CD1c-positive myeloid dendritic cell (primary cell): ENCODE measurements around the gene SEC14L1.
A peak's percentile ranks its signal among the peaks of the same experiment; 100 is the strongest.
"Not testable (repeated sequence)": the region's sequence is repeated elsewhere in the genome, so short reads cannot be mapped to it uniquely, and the experiment has no call there.

Experiments
- DNase-seq: peaks from one replicate; pipeline ENCODE4 v3.0.0-alpha.2; 2016; ENCODE audit errors: extremely low spot score

Gene SEC14L1

GRCh38 chr17:77237232-77238008 lies 96.7 kb downstream of the SEC14L1 start:
- DNase-seq = no peak

DNA sequence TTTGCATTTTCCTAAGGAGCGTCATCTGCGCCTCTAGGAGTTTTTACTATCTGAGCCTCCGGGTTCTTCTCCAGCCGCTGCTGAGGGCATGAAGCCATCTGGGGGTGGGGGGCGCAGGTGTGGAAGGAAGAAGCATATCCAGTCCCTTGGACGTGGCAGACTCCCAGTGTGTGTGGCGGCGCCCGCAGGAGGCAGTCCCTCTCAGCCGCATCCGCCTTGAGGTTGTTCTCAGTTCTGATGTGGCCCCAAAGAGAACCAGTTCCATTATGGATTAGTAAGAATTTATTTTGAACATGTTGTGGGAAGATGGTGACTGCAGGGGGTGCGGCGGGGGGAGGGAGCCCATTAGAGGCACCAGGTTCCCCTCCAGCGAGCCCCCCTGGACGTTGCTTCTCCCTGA lies 100.2 kb downstream of the SEC14L1 start:
- no peak for DNase-seq

- DNase-seq = no peak
Measured at GRCh38 chr17:77242118-77242851, 101.5 kb downstream of the SEC14L1 start.

GRCh38 chr17:77245162-77245926 lies 104.6 kb downstream of the SEC14L1 start:
- DNase-seq = no peak

DNA sequence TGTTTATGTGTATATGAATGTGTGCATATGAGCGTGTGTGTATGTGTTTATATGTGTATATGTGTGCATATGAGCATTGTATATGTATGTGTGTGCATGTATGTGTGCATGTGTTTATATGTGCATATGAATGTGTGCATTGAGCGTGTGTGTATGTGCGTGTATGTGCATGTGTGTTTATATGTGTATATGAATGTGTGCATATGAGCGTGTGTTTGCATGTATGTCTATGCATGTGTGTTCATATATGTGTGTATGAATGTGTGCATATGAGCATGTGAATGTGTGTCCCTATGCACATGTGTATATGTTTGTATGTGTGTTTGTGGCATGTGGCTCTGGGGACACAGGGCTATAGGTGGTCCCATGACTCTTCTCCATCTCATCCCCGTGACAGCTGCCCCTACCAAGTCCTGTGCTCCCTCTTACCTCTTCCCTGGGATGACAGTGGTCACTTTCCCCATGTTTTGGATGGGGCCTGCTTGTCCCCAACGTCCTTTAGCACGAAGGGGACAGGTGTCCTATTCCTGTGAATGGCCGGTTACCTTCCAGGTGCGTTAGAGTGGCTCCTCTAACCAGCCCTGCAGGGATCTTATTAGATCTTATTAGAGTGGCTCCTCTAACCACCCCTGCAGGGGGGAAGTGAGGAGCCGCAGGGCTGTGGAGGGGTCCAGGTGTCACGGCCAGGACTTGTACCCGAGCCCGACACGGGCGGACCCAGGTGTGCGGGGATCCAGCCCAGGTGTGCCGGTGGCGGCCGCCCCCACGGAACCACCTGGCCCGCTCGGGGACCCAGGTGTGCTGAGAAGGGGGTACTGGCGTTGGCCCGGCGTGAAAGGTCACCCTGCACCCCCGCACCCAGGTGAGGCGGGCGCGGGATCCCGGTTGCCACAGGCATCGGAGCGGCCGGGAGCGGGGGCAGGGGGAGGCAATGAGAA lies 105.6 kb downstream of the SEC14L1 start:
- no peak for DNase-seq

DNA sequence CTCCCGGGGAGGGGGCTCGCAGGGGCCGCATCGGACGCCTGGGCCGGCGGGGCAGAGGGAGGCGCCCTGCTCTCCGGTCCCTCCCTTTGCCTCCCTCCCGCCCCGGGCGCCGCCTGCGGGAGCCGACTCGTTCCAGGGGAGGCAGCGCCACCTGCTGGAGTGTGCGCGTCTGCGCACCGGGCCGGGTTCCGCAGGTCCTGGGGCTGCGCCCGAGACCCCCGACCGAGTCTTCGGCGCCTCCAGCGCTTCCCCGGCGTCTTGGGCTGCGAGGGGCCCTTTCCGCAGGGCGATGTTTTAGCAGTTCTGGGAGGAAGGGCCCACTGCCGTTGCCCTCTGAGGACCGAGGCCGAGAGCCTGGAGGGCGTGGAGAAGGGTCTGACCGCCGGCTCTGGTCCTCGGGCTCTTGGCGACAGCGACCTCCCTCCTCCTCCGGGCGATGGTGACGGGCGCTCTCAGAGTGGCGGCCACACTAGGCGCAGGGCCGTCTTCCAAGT lies 106.3 kb downstream of the SEC14L1 start:
- peak; percentile 89 for DNase-seq

- DNase-seq = no peak
Measured at GRCh38 chr17:77247609-77248008, 106.8 kb downstream of the SEC14L1 start.

- no peak for DNase-seq
Measured at GRCh38 chr17:77248216-77249114, 107.7 kb downstream of the SEC14L1 start.

- no peak for DNase-seq
Measured at GRCh38 chr17:77251622-77252183, 110.9 kb downstream of the SEC14L1 start.

- not testable (repeated sequence) for DNase-seq
Measured at GRCh38 chr17:77252306-77252705, 111.5 kb downstream of the SEC14L1 start.

- no peak for DNase-seq
Measured at GRCh38 chr17:77253611-77254051, 112.9 kb downstream of the SEC14L1 start.

- no peak for DNase-seq
Measured at GRCh38 chr17:77254951-77255825, 114.4 kb downstream of the SEC14L1 start.

GRCh38 chr17:77255970-77256369 lies 115.2 kb downstream of the SEC14L1 start:
- not testable (repeated sequence) for DNase-seq

GRCh38 chr17:77256710-77257109 lies 115.9 kb downstream of the SEC14L1 start:
- DNase-seq = no peak

DNA sequence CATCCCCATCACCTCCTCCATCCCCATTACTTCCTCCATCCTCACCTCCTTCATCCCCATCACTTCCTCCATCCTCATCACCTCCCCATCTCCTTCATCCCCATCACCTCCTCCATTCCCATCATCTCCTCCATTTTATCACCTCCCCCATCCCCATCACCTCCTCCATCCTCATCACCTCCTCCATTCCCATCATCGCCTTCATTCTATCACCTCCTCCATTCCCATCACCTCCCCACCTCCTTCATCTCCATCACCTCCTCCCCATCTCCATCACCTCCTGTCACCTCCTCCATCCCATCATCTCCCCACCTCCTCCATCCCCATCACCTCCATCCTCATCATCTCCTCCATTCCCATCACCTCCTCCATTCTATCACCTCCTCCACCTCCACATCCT lies 116.4 kb downstream of the SEC14L1 start:
- DNase-seq = no peak

GRCh38 chr17:77257596-77258458 lies 117.1 kb downstream of the SEC14L1 start:
- no peak for DNase-seq

DNA sequence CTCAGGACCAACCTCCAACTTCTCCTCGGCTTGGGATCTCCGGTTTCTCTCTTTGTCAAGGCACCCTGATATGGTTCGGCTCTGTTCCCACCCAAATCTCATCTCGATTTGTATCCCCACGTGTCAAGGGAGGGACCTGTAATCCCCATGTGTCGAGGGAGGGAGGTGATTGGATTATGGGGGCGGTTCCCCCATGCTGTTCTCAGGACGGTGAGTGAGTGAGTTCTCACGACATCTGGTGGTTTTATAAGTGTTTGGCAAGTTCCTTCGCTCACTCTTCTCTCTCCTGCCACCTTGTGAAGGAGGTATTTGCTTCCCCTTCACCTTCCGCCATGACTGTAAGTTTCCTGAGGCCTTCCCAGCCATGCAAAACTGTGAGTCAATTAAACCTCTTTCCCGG lies 117.9 kb downstream of the SEC14L1 start:
- DNase-seq = no peak
